NCI-H1105 treated with DMSO at 0.1 percent for 48 hours (cell line): ENCODE measurements around the gene ZDHHC1.
A peak's percentile ranks its signal among the peaks of the same experiment; 100 is the strongest.

Source experiments
- DNase-seq: peaks from one replicate; lab custom pipeline; 2025; lab: John Stamatoyannopoulos, UW

Gene ZDHHC1

GRCh38 chr16:67409631-67410030 lies 6.6 kb downstream of the ZDHHC1 start:
- DNase-seq, result no peak

DNA sequence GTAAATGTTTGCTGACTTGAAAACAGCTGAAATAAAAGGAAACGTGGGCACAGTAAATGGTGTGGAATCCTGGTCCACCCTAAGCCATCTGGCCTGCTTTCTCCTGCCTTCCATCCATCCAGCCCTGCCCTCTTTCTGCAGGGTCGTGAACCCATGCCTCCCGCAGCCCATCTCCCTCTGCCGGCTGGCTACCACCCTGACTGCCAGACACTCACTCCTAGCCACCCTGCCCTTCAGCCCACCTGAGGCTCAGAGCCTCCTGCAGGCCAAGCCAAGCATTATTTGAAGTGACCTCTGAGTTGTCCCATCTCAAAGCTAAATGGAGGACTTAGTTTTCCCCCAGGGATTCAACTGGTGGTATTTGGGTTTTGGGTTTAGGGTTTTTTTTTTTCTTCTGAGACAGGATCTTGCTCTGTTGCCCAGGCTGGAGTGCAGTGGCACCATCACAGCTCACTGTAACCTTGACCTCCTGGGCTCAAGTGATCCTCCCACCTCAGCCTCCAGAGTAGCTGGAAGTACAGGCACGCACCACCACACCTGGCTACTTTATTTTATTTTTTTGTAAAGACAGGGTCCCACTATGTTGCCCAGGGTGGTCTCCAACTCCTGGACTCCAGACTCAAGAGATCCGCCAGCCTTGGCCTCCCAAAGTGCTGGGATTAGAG lies 8.4 kb downstream of the ZDHHC1 start:
- no peak for DNase-seq

DNA sequence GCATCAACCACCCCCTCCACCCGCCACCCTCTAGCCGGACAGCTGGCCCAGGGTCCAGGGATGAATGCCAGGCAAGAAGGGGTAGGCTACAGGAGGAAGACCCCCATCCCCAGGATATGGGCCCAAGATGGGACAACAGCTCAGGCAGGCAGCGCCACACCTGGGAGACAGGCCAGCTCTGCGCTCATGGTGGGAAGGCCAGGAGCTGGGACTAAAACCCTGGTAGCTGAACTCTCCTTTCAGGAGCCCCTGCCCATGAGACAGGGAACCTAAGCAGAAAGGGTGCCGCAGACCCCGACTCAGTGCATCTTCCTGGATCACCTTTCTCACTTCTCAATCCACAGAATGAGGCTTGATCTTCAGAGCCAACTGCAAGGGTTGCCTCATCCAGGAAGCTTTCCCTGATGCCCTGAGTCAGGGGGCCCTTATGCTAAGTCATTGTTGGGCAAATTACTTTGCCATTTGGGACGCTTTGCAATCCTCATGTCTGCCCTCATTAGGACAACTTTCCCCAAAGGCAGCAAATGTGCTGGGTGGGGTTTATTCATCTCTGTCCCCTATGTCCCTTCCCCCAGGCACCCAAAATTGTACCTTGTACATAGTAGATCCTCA lies 9.0 kb downstream of the ZDHHC1 start:
- DNase-seq, result no peak

DNA sequence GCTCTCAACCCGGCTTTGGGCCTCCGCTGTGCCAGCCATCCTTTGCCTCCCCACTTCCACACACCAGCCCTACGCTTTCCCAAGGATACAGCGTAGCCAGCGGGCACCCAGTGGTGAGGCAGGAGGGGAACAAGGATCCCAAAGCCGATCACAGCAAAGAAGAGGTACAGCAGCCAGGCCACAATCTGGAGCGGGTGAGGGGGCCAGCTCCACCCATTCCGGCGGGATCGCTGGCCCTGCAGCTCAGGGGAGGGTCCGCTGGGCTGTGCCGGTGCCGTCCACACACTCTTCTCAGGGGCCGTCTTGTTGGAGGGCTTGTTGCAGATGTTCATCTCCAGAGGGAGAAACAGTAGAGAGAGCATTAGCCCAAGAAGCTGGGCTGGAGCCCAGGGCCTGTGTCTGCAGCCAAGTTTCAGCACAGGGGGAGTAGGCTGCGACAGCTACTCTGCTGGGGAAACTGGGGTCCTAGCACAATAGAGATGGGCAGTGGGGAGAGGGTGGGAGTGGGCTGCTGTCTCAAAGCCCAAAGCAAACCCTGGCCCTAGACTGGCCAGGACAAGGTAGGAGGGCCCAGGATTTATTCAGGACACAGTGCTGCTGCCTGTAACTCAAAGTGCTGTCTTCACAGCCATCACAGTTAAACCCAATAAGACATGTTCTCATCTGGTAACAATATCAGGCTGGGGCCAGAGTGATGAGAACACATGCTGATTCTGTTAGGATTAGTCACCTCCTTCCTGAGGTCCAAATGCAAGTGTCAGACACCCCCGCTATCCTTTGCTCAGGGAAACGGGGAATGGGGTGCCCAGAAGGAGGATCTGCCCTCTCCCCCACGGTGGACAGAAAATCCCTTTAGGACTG lies 9.9 kb downstream of the ZDHHC1 start:
- no peak for DNase-seq

DNA sequence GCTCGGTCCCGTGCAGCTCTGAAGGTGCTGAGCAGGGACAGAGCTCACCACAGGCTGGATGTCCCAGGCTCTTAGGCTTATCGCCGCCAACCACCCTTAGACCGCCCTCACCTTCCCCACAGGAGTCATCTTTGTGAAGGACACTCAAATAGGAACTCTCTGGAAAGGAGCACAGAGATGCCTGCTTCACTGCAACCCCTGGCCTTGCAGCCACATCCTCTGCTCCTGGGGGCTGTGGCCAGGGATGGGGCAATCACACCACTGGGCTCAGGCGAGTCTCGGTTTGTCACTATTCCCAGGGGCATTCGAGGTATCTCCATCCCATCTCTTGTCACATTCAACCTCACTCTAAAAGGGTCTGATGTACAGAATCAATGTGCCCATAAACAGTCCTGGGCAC lies 10.9 kb downstream of the ZDHHC1 start:
- DNase-seq, result no peak

DNA sequence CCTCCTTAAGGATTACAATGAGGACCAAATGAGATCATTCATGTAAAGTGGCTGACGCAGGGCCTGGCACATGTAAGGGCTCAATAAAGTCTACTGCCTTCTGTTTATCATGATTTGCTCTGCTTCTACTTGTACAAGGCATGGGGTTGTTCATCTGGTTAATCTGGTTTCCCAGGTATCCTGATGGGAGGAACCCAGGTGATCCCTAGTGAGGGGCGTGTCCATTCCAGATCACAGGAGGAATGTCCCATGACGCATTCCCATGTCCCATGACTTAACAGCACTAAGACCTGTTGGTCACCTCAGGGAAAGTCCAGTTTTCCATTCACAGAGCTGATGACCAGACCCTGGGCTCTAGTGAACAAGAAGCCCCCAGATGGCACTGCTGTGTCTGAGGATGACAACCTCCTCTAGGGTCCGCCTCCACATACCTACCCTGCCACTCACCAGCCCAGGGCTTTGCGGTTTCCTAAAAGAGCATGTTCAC lies 11.5 kb downstream of the ZDHHC1 start:
- no peak for DNase-seq

DNA sequence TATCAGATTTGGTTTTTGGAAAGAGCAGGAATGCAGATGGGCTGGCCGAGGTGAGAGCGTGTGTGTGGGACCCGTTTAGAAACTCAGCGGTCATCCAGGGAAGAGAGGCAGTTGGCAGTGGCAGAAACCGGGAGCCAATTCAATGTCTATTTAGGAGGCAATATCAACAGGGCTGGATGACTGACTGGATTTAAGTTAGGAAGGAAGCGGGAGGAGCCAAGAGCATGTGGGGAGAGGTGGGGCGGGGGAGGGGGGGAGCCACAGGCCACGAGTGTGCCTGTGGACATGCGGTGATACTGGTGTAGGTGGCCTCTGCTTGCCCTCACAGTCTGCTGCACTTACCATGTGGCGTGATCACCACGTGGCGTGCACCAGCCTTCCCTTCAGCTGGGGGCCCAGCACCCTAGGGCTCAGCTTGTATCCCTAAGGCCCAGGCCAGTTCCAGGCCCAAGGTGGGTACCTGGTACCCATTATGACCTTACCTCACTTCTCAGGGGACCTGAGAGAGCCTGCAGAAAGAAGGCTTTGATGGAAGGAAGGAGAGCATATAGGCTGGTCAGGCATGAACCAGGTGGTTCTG lies 12.2 kb downstream of the ZDHHC1 start:
- DNase-seq, result no peak

DNA sequence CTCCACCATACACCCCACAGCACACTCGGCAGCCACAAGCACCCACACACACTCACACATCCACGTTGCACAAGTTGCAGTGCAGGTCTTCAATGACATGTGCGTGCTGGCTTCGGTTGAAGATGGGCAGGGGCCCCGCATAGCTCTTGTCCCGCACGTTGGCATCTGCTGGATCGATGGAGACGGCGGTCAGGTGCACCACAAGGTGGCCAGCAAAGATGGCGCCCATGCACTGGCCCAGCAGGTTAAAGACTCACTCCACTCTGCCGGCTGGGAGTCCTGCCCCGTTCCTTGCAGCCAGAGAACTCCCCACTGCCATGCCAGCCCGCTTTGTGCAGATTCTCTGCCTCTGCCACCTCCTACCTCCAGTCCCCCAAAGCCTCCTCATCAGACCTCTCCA lies 15.4 kb downstream of the ZDHHC1 start:
- no peak for DNase-seq

GRCh38 chr16:67399749-67400704 lies 16.2 kb downstream of the ZDHHC1 start:
- DNase-seq, result peak; percentile 26

GRCh38 chr16:67399218-67399733 lies 17.0 kb downstream of the ZDHHC1 start:
- DNase-seq, result no peak

DNA sequence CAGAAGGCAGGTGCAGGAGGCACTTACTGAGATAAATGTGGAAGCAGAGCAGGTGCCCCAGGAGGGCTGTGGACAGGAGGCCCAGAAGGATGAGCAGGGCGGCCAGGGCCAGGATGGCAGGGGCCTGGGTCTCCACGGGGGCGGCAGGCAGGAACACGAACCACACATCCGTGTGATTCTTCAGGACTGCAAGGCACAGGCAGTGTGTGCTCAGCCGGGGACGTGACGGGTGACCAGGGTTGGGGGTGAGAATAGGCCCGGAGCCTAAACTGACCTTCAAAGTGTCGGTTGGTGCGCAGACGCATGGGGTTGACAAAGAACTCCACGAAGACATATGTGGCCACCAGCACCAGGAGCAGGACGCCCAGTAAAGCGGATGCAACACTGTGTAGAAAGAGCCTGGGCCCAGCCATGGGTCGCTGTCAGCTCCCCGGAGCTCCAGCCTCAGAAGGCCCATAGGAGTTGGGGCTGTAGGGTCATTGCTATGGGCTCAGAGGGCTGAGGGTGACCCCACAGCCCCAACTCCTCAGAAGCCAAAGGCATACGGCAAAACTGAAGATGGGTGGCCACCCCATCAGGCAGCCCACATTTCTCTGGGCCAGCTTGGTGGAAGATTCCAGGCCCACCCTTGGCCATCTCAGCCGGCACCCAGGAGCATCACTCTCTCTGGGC lies 17.6 kb downstream of the ZDHHC1 start:
- no peak for DNase-seq

DNA sequence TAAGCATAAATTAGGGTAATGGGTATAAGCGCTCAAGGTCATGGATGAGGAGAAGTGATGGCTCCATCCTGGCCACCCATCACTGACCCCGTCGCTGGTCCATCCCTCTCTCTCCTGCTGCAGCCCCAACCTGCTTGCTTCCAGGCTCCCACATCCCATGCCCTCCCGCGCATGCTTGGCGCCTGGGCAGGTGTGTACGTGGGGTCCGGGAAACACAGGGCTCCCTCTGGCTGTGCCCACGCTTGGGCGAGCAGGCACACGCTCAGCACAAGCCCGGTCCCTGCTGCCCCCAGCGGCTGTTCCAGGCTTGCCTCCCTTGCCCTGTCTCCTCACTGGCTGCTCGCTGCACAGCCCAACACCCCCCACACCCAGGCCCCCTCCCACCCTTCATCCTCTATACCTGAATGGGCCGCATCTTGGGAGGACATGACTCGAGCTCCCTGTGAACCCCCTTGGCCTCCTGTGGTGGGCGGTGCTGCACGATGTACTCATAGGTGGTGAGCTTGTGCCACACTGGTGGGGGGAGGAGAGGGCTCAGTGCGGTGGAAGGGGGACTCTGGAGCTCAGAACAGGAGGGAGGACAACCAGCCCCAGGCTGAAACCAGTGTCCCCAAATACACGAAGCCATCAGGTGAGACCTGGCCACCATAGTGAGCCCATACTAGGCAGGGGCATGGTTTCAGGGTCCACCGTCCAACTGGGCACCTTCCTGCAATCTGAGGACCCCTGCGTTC lies 18.3 kb downstream of the ZDHHC1 start:
- DNase-seq, result no peak

DNA sequence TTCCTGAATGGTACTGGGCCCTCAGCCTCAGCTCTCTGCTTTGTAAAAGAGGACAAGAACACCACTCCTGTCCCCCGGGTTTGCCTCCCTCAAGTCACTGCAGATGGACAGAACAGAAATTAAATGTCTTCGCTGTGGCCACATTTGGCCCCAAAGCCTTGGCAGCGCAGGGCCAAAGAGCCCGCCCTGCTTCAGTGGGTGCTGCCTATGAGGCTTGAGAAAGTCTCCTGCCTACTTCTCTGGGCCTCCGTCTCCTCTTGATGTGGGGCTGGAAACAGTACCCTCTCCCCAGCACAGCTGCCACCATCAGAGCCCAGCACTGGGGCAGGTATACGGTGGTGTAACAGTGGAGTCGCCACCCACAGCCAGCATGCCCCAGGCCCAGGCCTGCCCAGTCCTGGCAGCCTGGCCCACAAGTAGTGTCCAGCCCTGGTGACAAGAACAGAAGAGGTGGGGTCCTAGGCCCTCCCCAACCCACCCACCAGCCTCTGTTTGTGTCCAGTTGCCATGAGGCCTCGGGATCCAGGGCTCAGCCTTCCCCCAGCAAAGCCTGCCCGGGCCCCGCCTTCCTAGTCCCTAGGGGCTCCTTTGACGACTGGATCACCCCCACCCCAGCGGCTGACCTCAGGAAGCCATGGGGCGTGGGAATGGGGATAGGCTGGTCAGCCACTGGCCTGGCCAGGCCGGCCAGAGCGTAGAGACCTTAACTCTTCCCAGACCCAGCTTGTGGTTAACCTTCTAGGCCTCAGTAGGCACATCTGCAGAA lies 19.1 kb downstream of the ZDHHC1 start:
- no peak for DNase-seq

DNA sequence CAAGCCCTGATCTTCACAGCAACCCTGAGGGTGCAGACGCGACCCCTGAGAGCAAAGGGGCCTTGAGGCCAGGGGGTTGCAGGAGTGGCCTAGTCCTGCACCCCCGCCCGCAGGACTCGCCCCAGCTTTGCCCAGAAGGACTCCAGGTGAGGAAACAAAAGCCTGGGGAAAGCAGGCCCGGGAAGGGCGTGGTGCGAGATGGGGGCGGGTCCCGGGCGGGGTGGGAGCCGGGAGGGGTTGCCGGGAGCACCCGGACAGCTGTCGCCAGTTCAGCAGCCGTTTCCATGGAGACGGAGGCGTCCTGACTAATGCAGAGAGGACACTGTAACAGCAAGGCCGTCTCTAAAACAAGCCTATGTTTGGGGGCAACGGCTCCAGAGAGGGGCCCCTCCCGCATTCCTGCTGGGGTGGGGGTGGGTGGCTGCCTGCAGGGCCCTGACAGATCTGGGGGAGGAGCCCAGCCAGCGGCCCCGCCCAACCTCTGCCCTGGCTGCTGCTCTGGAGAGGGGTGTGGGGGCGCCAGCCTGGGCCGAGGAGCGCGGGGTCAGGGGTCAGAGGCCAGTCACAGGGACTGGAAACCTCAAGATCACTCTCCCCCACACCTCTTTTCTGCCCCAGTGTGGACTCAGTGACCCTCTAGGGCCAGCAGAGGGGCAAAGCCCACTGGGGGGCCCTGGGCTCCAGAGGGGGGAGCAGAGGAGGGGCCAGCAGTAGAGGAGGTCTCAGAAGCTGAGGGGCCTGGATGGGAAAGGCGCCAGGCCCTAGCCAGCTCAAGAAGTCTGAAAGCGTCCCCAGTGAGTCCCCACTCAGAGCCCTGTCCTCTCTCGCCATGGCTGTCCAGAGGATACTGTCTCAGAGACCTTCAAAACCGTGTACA lies 19.9 kb downstream of the ZDHHC1 start:
- peak; percentile 79 for DNase-seq

- peak; percentile 76 for DNase-seq
Observed at GRCh38 chr16:67395458-67396158, 20.7 kb downstream of the ZDHHC1 start.

- DNase-seq, result no peak
Observed at GRCh38 chr16:67395105-67395457, 21.2 kb downstream of the ZDHHC1 start.
